MM.1S (cell line): ENCODE results near the gene DCBLD2.

Source experiments
- CTCF ChIP-seq: fragments of 300-600 bp; sonication (generic); IDR thresholded peaks from 2 replicates; pipeline ENCODE4 v1.5.1; 2016; ENCODE audit warnings: antibody characterized with exemption, low read length, mixed read lengths
- EZH2 ChIP-seq: fragments of 300-600 bp; sonication (generic); optimal IDR thresholded peaks from 2 replicates; pipeline ENCODE3; 2017; ENCODE audit warnings: low read depth, mild to moderate bottlenecking, antibody characterized with exemption, low read length, mixed read lengths
- EZH2phosphoT487 ChIP-seq: fragments of 300-600 bp; sonication (generic); IDR thresholded peaks from 2 replicates; pipeline ENCODE4 v1.6.1; 2018; ENCODE audit warnings: antibody characterized with exemption, low read length

- TF ChIP-seq CTCF, result no peak
- no peak for TF ChIP-seq EZH2
- TF ChIP-seq EZH2phosphoT487, result no peak
Observed at GRCh38 chr3:98856724-98857123, 44.8 kb downstream of the DCBLD2 start.
